HEK293T (cell line): ENCODE results near the gene C1orf185.

Experiments
- CTCF ChIA-PET: fragments of 350-600 bp; formaldehyde crosslinking; extraction: SDS; loops from one replicate; lab custom pipeline; 2021; ENCODE audit warnings: antibody characterized with exemption, inconsistent platforms; lab: Yijun Ruan, JAX
- POLR2A ChIA-PET: fragments of 350-600 bp; formaldehyde crosslinking; extraction: SDS; loops from one replicate; lab custom pipeline; 2020; ENCODE audit warnings: antibody characterized with exemption, inconsistent platforms; lab: Yijun Ruan, JAX
- DNase-seq: peaks from one replicate; pipeline ENCODE4 v3.0.0; 2012; ENCODE audit warnings: mixed read lengths; ENCODE audit errors: extremely low spot score
- ARNT ChIP-seq: fragments of 450-650 bp; IDR thresholded peaks from 2 replicates; pipeline ENCODE4 v1.6.1; 2017; ENCODE audit warnings: mild to moderate bottlenecking
- BHLHE40 ChIP-seq: fragments of 450-650 bp; IDR thresholded peaks from 2 replicates; pipeline ENCODE4 v1.6.1; 2016; ENCODE audit warnings: mild to moderate bottlenecking, moderate library complexity, borderline replicate concordance
- CTBP1 ChIP-seq: fragments of 450-650 bp; IDR thresholded peaks from 2 replicates; pipeline ENCODE4 v1.6.1; 2016; ENCODE audit warnings: borderline replicate concordance
- ELF4 ChIP-seq: fragments of 450-650 bp; IDR thresholded peaks from 2 replicates; pipeline ENCODE4 v1.6.1; 2017; ENCODE audit warnings: antibody characterized with exemption
- FOXA1 ChIP-seq: fragments of 450-650 bp; IDR thresholded peaks from 2 replicates; pipeline ENCODE4 v1.6.1; 2016; ENCODE audit warnings: mild to moderate bottlenecking
- FOXK2 ChIP-seq: fragments of 450-650 bp; IDR thresholded peaks from 2 replicates; pipeline ENCODE4 v1.6.1; 2016; ENCODE audit warnings: mild to moderate bottlenecking
- FOXM1 ChIP-seq: fragments of 450-650 bp; IDR thresholded peaks from 2 replicates; pipeline ENCODE4 v1.6.1; 2017; ENCODE audit warnings: mild to moderate bottlenecking, borderline replicate concordance
- HDGF ChIP-seq: fragments of 450-650 bp; IDR thresholded peaks from 2 replicates; pipeline ENCODE4 v1.6.1; 2017; ENCODE audit warnings: antibody characterized with exemption, borderline replicate concordance
- L3MBTL2 ChIP-seq: fragments of 450-650 bp; conservative IDR thresholded peaks from 2 replicates; pipeline ENCODE4 v1.6.1; 2016; ENCODE audit warnings: mild to moderate bottlenecking
- LEF1 ChIP-seq: fragments of 450-650 bp; IDR thresholded peaks from 2 replicates; pipeline ENCODE4 v1.6.1; 2017; ENCODE audit warnings: mild to moderate bottlenecking, borderline replicate concordance
- NFRKB ChIP-seq: fragments of 450-650 bp; IDR thresholded peaks from 2 replicates; pipeline ENCODE4 v1.6.1; 2016; ENCODE audit warnings: mild to moderate bottlenecking, moderate library complexity
- PKNOX1 ChIP-seq: fragments of 450-650 bp; IDR thresholded peaks from 2 replicates; pipeline ENCODE4 v1.6.1; 2016
- SP1 ChIP-seq: fragments of 450-650 bp; IDR thresholded peaks from 2 replicates; pipeline ENCODE4 v1.6.1; 2017
- SUZ12 ChIP-seq: fragments of 450-650 bp; IDR thresholded peaks from 2 replicates; pipeline ENCODE4 v1.6.1; 2016; ENCODE audit warnings: mild to moderate bottlenecking
- TARDBP ChIP-seq: fragments of 450-650 bp; IDR thresholded peaks from 2 replicates; pipeline ENCODE4 v1.6.1; 2016
- ZNF384 ChIP-seq: fragments of 450-650 bp; IDR thresholded peaks from 2 replicates; pipeline ENCODE4 v1.6.1; 2016

The C1orf185 gene

DNA sequence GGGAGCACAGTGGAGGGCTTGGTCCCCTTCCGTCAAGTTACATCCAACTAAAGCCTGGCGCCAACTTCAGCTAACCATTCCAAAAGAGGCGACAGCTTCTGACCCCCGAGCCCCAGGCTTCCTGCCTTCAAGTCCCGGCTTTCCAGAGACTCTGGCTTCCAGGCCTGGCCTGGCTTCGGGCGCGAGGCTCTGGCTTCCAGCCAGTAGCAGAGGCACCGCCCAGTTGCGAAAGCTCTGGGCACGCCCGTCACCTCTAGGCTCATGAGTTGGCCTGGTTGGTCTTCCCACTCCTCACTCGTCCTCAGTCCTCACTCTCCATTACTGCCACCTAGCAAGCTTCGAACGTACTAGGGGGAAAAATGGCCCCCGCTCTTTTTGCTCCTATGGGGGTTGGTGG, 30.0 kb upstream of the C1orf185 start:
- CTCF ChIA-PET, result no interaction called here
- TF ChIP-seq TARDBP, result no peak
- no peak for TF ChIP-seq FOXK2
- no peak for TF ChIP-seq SUZ12
- no peak for TF ChIP-seq HDGF
- TF ChIP-seq ZNF384, result no peak
- TF ChIP-seq CTBP1, result no peak
- TF ChIP-seq PKNOX1, result no peak
- no peak for TF ChIP-seq FOXA1
- no peak for TF ChIP-seq LEF1
- TF ChIP-seq BHLHE40, result no peak
- no peak for TF ChIP-seq SP1
- POLR2A ChIA-PET, result no interaction called here
- no peak for DNase-seq

GRCh38 chr1:51072651-51073050, 29.4 kb upstream of the C1orf185 start:
- no peak for DNase-seq
- ChIA-PET CTCF (no interaction called here), POLR2A (no interaction called here)
- no peak for TF ChIP-seq LEF1
- no peak for TF ChIP-seq ZNF384
- TF ChIP-seq HDGF, result no peak
- no peak for TF ChIP-seq ELF4
- no peak for TF ChIP-seq NFRKB
- TF ChIP-seq L3MBTL2, result no peak
- no peak for TF ChIP-seq SUZ12
- TF ChIP-seq FOXK2, result no peak
- TF ChIP-seq CTBP1, result no peak

DNA sequence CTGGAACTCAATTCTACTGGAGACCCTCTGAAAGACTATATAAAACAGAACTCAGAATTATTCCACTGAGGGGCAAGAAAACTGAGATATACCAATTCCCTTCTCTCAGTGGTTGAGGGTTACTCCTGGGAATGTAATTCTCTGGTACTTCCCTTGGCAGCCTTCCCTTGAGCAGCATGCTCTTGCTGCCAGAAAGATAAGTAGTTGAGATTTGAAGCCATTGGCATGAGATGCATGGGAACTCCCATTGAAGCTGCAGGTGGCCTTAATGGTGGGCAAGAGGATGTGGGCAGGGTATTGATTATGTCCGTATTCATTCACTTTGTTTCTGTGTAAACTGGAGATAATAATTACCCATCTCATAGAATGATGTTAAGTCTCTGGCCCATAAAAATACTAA, 28.6 kb upstream of the C1orf185 start:
- ChIA-PET POLR2A (no interaction called here), CTCF (no interaction called here)
- TF ChIP-seq NFRKB, result no peak
- TF ChIP-seq BHLHE40, result no peak
- TF ChIP-seq SUZ12, result no peak
- TF ChIP-seq ZNF384, result no peak
- TF ChIP-seq FOXM1, result no peak
- no peak for TF ChIP-seq SP1
- no peak for TF ChIP-seq FOXA1
- no peak for TF ChIP-seq HDGF
- no peak for TF ChIP-seq L3MBTL2
- no peak for TF ChIP-seq CTBP1
- no peak for TF ChIP-seq LEF1
- no peak for TF ChIP-seq TARDBP
- no peak for TF ChIP-seq ARNT
- DNase-seq, result no peak

GRCh38 chr1:51086496-51087271, 15.3 kb upstream of the C1orf185 start:
- ChIA-PET POLR2A (no interaction called here), CTCF (interaction anchor here (0.7 kb wide), 1 partner anchor 9 kb away, joined by 3 read pairs; no protein-coding TSS in a partner anchor)
- no peak for DNase-seq
- no peak for TF ChIP-seq SUZ12
- TF ChIP-seq ARNT, result no peak
- TF ChIP-seq FOXK2, result no peak

GRCh38 chr1:51088474-51088873, 13.6 kb upstream of the C1orf185 start:
- no peak for DNase-seq
- TF ChIP-seq SUZ12, result no peak
- TF ChIP-seq FOXA1, result no peak
- TF ChIP-seq SP1, result no peak
- TF ChIP-seq LEF1, result no peak
- TF ChIP-seq PKNOX1, result no peak
- TF ChIP-seq NFRKB, result no peak
- TF ChIP-seq TARDBP, result no peak
- no peak for TF ChIP-seq BHLHE40
- TF ChIP-seq FOXK2, result no peak
- TF ChIP-seq L3MBTL2, result no peak
- TF ChIP-seq ARNT, result no peak
- no peak for TF ChIP-seq FOXM1
- no peak for TF ChIP-seq CTBP1
- no peak for TF ChIP-seq ZNF384
- no peak for TF ChIP-seq ELF4
- ChIA-PET POLR2A (no interaction called here), CTCF (interaction anchor here (0.7 to 1.3 kb wide), 3 partner anchors 51 to 103 kb away, joined by 3 read pairs; no protein-coding TSS in a partner anchor)

DNA sequence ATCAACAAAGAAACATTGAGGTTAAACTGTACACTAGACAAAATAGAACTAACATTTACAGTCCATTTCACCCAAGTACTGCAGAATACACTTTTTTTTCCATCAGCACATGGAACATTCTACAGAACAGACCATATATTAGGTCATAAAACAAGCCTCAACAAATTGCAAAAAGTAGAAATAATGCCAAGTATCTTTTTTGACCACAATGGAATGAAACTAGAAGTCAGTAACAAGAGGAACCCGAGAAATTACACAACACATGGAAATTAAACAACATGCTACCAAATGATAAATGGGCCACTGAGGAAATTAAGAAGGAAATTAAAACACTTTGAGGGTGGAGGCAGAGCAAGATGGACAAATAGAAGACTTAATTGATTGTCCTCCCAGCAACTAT, 8.4 kb upstream of the C1orf185 start:
- no peak for DNase-seq
- TF ChIP-seq BHLHE40 (no peak), SUZ12 (no peak), LEF1 (no peak), FOXA1 (no peak), NFRKB (no peak), ARNT (no peak), SP1 (no peak), CTBP1 (no peak), FOXM1 (no peak), L3MBTL2 (no peak), PKNOX1 (no peak), ELF4 (no peak), ZNF384 (no peak), FOXK2 (no peak), HDGF (no peak), TARDBP (no peak)
- POLR2A ChIA-PET, result no interaction called here
- CTCF ChIA-PET, result no interaction called here
